Astrocyte of the cerebellum (primary cell): ENCODE data around the gene TMEM132D.

Experiments used
- DNase-seq: peaks from one replicate; pipeline ENCODE4 v3.0.0-alpha.2; 2011; ENCODE audit warnings: low read depth
- H3K4me3 ChIP-seq: 2 replicates; pipeline ENCODE4 v1.5.1; 2011; ENCODE audit warnings: mild to moderate bottlenecking, low read depth, low read length, moderate library complexity
- CTCF ChIP-seq: IDR thresholded peaks from 2 replicates; pipeline ENCODE4 v1.5.1; 2012; ENCODE audit warnings: low read length, low read depth, moderate library complexity, mild to moderate bottlenecking; ENCODE audit errors: missing control alignments
- in situ Hi-C: cut with HindIII; loops from 2 replicates; pipeline ENCODE4 v1.10.0; 2017; ENCODE audit warnings: low sequenced_read_pairs

Gene TMEM132D

GRCh38 chr12:129903956-129904829, at the start of gene TMEM132D:
TSS of gene TMEM132D (minus strand) at chr12:129904025.
- no peak for DNase-seq
- TF ChIP-seq CTCF = no peak
- in situ Hi-C loops = no loop called here
- H3K4me3 ChIP-seq = peak within 1 kb of the TSS; percentile 47

GRCh38 chr12:129949651-129950050, 45.8 kb upstream of the TMEM132D start:
- no peak for DNase-seq
- no peak for TF ChIP-seq CTCF
- in situ Hi-C loops = no loop called here
- H3K4me3 ChIP-seq = no peak overlapping the region

- TF ChIP-seq CTCF = no peak
- in situ Hi-C loops = no loop called here
Observed at GRCh38 chr12:129941618-129942017, 37.8 kb upstream of the TMEM132D start.

GRCh38 chr12:129938089-129938488, 34.3 kb upstream of the TMEM132D start:
- in situ Hi-C loops = no loop called here
- H3K4me3 ChIP-seq = no peak overlapping the region
- no peak for TF ChIP-seq CTCF
- no peak for DNase-seq

More at GRCh38 chr12:129941618-129942017, 37.8 kb upstream of the TMEM132D start:
- no peak for DNase-seq
- H3K4me3 ChIP-seq = no peak overlapping the region

GRCh38 chr12:129937426-129937825, 33.6 kb upstream of the TMEM132D start:
- TF ChIP-seq CTCF = no peak
- H3K4me3 ChIP-seq = no peak overlapping the region
- no peak for DNase-seq
- in situ Hi-C loops = no loop called here

- TF ChIP-seq CTCF = no peak
- H3K4me3 ChIP-seq = no peak overlapping the region
Observed at GRCh38 chr12:129928643-129929042, 24.8 kb upstream of the TMEM132D start.

More at GRCh38 chr12:129928643-129929042, 24.8 kb upstream of the TMEM132D start:
- in situ Hi-C loops = no loop called here
- no peak for DNase-seq
